SK-N-SH (cell line): Measurements from ENCODE around the gene HERC3.

ENCODE experiments used
- CTCF ChIP-seq: fragments of 200-600 bp; sonication (generic); IDR thresholded peaks from 2 replicates; pipeline ENCODE4 v1.6.1; 2017; ENCODE audit warnings: antibody characterized with exemption, mild to moderate bottlenecking, moderate library complexity
- FOXM1 ChIP-seq: IDR thresholded peaks from 2 replicates; pipeline ENCODE4 v1.4.0; 2012; ENCODE audit warnings: low read depth, mild to moderate bottlenecking
- NRF1 ChIP-seq: IDR thresholded peaks from 2 replicates; pipeline ENCODE4 v1.6.1; 2012; ENCODE audit warnings: low read depth, mild to moderate bottlenecking, low read length
- POLR2AphosphoS5 ChIP-seq: IDR thresholded peaks from 2 replicates; pipeline ENCODE4 v1.6.1; 2012; ENCODE audit warnings: low read depth, low read length
- RAD21 ChIP-seq: IDR thresholded peaks from 2 replicates; pipeline ENCODE4 v1.6.1; 2012; ENCODE audit warnings: mild to moderate bottlenecking, low read length
- RFX5 ChIP-seq: IDR thresholded peaks from 2 replicates; pipeline ENCODE4 v1.6.1; 2012; ENCODE audit warnings: mild to moderate bottlenecking, improper control_type of control experiment, low read length
- SIN3A ChIP-seq: IDR thresholded peaks from 2 replicates; pipeline ENCODE4 v1.6.1; 2012; ENCODE audit warnings: low read depth, mild to moderate bottlenecking, low read length, moderate library complexity, borderline replicate concordance
- TAF1 ChIP-seq: IDR thresholded peaks from 2 replicates; pipeline ENCODE4 v1.6.1; 2012; ENCODE audit warnings: low read depth, mild to moderate bottlenecking, low read length, moderate library complexity, borderline replicate concordance
- USF1 ChIP-seq: IDR thresholded peaks from 2 replicates; pipeline ENCODE4 v1.4.0; 2012; ENCODE audit warnings: low read depth, borderline replicate concordance
- USF2 ChIP-seq: fragments of 150-350 bp; IDR thresholded peaks from 2 replicates; pipeline ENCODE4 v1.6.1; 2017; ENCODE audit warnings: antibody characterized with exemption, low read length, low read depth, borderline replicate concordance
- YY1 ChIP-seq: IDR thresholded peaks from 2 replicates; pipeline ENCODE4 v1.4.0; 2012; ENCODE audit warnings: low read depth, mild to moderate bottlenecking

GRCh38 chr4:88705805-88706492 lies 113.7 kb downstream of the HERC3 start:
- TF ChIP-seq FOXM1 (no peak), RFX5 (no peak), USF2 (no peak), RAD21 (no peak), TAF1 (no peak), YY1 (no peak), NRF1 (no peak), CTCF (no peak), USF1 (no peak), SIN3A (no peak), POLR2AphosphoS5 (no peak)
